HTERT RPE-1 (cell line): ENCODE results near the gene BARHL1.

Experiments
- in situ Hi-C: fragments of 300-500 bp; cut with MboI; formaldehyde crosslinking; loops from 4 replicates; pipeline ENCODE4 v1.14.3; 2020; ENCODE audit warnings: low sequenced_read_pairs

BARHL1 gene

DNA sequence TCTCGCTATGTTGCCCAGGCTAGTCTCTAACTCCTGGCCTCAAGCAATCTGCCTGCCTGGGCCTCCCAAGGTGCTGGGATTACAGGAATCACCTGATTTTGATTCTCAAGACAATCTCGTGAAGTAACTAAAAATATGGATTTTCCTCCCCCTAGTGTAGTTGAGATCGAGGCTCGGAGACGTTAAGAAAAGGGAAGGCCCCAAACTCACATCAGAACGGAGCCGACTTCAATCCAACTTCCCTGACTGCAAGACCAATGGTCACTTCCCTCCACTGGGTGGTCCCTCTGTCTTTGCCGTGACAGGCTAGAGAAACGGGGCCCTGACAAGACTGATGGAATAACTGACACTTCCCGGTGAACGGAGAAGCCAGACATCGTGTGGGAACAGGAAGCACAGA is 28.3 kb downstream of the BARHL1 start:
- in situ Hi-C loops, result no loop called here

DNA sequence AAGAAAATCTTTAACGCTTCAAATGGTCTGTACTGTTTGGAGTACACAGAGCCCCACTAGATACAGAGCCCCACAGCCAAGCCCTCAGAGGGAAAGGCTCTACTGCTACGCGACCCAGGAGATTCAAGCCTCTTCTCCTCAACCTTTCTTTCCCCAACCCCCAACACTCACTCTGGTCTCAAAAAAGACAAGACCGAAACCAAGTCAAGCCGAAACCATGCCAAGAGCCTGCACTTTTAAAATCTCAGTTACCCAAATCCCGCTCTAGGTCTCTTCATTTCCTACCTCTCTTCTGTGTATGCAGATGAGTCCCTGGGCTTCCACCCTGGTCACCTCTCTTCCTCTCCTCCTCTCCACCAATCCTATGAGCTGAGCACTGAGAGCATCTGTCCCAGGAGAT is 31.9 kb downstream of the BARHL1 start:
- in situ Hi-C loops, result no loop called here

DNA sequence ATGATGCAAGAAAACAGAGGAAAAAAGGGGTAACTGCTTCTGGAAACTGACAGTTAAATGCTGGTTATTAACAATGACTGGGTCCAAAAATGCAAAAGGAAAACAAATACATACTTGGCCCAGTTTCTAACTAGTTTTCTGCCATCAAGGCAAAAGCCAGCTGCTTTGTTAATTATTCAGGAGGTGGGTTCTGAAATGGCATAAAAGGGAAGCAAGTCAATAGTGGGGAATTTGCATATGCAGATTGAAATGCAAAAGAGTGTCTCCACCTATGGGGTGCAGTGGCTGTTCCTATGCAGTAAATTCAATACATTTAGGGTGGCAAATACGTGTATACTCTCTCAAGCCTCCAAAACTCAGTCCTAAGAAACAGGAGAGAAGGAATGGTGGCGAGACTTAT is 33.4 kb downstream of the BARHL1 start:
- in situ Hi-C loops, result no loop called here

DNA sequence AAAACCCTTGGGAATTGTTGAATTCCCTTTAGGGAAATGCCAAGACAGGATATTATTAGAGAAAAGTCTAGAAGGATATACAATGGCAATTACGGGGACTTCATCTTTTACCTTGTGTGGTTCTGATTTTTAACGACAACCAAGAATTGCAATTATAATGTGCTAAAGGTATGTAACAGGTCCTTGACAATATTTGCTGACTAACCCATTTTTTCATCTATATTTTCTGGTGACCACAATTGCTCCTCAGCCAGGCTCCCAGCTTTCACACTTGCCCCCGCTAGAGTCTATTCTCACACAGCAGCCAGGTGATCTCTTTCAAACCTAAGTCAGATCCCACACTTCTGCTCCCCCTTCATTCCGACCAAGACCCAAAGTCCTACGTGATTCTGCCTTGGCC is 34.3 kb downstream of the BARHL1 start:
- in situ Hi-C loops, result no loop called here

DNA sequence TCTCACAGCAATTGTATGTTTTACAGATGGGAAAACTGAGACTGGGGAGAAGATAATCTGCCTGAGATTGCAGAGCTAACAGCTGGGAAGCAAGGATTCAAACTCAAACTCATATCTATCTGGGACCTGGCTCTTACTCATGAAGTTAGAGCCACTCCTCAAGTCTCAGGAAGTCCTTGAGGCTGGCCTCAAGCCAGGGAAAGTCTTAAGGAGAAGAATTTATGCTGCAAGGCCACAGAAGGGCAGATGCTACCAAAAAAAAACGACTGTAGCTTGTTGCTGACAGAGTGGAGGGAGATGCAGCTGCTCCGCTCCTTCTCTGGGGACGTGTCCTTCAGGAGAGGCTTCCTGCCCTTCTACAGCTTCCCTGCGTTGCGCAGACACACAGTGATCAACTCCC is 39.8 kb downstream of the BARHL1 start:
- in situ Hi-C loops, result no loop called here

DNA sequence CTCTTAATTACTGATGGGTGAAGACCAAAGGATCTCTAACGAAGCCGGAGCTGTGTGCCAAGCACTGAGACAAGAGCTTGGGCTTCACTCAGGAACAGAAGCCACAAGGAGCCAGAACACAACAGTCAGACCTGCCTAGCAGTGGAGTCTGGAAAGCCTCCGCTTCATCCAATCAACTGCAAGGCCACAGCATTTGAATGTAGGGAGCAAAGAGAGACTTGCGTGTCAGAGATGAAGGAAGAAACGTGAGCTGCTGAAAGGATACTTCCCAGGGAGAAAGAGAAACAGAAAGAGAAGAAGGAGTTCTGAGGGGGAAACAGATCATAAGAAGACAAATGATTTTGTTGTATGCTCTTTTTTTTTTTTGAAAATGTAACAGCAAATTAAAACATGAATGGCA is 43.9 kb downstream of the BARHL1 start:
- in situ Hi-C loops, result no loop called here

DNA sequence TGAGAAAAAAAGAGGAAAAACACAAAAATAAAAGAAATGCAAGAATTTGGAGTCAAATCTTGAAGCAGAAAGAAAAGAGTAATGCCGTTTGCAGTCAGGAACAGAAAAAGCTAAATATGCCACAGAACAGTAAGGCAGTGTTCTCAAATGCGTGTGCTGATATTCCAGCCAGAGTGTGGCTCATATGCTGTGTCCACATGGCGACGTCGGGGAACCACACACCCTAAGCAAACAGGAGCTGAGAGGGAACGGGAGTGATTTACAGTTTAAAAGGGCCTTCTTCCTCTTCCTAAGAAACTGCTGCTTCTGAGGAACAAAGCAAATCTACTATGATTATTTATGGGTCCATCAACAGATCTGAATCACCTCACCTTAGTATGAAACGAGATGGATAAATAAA is 44.7 kb downstream of the BARHL1 start:
- in situ Hi-C loops, result no loop called here

DNA sequence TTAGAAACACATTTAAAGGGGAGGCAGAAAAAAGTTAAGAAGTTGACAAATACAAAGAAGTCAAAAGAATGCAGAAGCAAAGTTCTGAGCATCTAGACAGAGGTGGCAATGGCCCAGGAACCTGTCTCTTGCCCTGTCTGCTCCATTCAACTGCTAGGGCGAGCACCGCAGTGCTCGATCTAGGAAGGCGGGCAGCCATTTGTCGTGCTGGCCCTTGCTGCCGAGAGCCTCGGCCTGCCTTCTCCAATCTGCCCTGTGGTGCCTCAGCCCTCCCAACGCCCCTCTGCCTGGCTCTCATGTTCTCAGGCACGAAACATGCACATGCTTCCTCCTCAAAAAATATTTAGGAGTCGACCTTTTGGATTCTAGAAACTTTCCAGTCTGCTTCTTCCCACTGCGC is 45.2 kb downstream of the BARHL1 start:
- in situ Hi-C loops, result no loop called here

DNA sequence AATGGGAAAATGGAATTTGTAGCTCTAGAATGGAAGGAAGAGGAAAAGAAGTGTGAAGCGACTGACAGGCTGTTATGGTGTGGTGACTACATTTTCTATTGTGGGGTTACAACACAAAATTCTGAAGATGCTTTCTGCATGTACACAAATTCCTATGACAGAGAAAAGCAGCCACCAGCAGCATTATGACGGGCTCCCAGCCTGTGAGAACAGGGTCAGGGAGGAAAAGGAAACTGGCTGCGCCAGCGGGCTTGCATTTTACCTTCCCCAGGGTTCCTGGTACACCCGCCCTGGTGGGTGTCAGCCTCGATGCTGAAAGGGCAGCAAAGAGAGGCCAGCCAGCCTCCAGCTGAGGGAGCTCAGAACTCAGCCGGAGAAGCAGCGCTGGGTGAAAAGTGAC is 46.3 kb downstream of the BARHL1 start:
- in situ Hi-C loops, result no loop called here

DNA sequence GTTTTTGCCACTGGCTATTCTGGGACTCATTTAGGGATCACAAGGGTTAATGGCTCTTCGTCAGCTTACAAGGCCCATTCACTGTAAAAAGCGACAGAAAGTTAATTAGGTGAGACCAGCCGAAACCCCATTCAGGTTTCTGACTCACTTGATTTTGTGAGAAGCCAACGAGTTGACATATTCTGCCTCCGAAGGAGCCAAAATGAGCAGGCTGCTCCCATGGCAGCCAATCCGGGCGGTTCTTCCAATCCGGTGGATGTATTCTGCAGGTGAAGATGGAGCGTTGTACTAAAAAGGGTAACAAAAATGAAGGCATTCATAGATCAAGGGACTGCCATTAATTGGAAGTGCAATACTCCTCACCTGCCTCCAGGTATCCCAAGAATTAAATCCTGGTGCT is 47.7 kb downstream of the BARHL1 start:
- in situ Hi-C loops, result no loop called here

DNA sequence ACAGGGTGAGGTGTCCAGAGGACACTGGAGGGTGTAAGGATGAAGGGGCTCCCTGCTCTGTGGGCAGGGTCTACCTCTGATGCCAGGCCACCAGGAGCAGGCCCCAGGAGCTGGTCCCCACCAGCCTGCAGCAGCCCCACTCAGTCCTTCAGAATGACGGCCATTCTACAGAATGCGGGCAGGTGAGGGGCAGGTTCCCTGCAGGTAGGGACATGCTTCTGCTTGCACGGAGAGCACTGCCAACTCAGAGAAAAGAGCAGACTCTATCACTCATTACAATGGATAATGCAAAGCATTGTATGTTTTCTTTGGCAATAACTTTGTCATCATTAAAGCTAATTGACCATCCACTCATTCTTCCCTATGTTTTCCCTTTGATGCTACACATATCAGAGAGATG is 48.4 kb downstream of the BARHL1 start:
- in situ Hi-C loops, result no loop called here

DNA sequence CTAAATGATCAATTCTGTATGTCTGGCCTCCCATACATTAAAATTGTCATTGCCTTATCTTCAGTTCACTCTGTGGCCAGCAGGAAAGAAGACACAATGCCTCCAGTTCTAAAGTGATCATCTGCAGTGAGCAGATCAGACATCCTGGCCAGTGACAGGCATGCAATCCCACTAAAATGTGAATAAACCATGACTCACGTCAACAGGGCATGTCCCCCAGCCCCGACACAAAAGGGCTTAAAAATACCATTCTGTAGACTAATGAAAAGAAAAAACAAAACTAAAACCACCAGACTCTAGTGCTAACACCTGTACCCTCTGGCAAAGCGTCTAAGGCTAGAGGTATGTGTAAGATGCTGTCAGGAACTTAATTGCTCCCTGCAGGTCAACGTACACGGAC is 48.9 kb downstream of the BARHL1 start:
- in situ Hi-C loops, result no loop called here

DNA sequence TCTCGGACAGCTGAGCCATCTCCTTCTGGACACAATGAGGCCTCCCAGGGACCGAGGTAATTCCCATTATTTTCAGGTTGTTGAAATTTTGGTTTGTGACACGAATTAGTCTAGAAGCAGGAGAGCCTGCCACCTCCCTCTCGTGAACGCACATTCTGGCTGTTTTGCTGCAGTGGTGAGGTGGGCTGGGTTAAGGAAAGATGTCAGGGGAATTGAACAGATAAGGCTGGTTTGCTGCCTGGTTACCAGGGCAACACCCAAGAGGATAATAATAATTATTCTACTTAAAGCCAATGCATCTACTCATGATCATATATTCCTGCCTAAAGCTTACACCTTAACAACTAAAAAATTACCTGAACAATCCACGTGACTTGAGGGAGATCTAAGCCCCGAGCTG is 49.3 kb downstream of the BARHL1 start:
- in situ Hi-C loops, result no loop called here

DNA sequence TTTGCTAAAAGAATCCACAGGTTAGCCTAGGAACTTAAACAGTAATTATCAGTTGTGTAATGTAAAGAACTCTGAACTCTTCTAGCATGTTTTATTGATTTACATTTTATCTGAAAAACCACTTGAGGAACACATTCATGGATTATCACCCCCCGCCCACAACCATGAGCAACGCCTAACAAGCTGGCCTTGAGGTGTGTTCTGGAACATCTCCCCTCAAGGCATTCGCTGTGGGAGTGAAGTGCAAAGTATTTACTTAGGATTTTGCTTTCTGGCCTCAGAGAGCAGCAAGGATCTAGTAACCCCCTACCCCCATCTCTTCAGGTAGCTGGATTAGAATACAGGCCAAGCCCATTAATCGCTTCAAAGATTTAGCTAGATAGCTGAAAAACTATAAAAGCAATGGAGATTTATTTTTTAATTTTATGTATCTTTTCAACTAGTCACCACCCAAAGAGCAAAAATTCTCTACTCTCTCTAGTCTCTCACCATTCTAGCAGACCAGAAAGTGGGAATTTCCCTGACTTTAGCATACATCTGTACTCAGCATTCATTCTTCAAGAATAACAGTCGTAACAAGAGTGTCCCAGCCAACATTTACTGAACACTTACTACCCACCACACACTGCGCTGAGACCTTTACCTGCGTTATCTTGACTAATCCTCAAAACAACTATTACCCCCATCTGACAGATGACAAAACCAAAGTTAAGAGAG is 50.2 kb downstream of the BARHL1 start:
- in situ Hi-C loops, result no loop called here

DNA sequence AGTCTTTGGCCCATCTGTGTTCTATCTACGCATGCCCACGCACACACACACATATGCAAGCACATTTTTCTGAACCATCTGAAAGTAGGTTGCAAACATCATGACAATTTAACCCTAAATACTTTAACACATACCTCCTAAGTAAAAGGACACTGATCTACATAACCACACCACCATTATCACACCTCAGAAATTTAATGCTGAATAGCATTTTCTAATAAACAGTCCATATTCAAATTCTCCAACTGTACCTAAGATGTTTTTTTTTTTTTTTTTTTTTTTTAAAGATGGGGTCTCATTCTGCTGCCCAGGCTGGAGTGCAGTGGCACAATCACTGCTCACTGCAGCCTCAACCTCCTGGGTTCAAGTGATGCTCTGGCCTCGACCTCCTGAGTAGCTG is 51.9 kb downstream of the BARHL1 start:
- in situ Hi-C loops, result no loop called here

DNA sequence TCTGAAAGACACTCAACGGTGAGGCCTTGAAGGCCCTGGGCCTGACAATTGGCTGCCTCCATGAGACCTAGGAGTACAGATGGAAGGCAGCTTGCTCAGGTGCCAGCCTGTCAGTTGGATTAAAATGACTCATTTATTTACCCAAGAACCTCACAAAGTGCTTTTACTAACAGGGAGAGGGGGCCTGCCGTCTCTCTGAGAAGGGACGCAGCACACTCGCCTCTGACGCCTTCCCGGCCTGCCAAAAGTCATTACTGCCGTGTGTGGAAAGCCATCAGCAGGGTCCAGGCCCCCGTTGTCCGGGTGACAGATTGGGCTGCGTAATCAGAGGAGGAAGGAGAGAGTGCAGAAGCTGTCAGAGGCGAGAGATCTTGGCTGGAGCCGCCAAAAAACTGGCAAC is 54.9 kb downstream of the BARHL1 start:
- in situ Hi-C loops, result no loop called here

DNA sequence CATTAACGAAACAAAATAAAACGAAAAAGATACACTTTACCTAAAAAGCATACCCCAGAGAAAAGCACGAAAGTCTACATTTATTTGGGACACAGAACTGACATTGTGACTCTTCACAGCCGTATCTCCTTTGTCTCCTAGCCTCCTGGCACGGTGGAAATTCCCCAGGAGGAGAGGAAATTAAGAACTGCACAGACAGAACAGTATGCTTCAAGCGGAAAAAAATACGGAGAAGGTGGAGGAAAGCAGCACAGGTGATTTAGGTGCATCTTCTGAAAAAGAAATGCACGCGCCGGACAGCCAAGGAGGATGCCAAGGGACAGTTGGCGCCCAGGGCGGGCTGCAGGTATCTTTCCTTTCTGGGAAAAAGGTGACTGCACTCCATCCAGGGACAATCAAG is 55.4 kb downstream of the BARHL1 start:
- in situ Hi-C loops, result no loop called here

DNA sequence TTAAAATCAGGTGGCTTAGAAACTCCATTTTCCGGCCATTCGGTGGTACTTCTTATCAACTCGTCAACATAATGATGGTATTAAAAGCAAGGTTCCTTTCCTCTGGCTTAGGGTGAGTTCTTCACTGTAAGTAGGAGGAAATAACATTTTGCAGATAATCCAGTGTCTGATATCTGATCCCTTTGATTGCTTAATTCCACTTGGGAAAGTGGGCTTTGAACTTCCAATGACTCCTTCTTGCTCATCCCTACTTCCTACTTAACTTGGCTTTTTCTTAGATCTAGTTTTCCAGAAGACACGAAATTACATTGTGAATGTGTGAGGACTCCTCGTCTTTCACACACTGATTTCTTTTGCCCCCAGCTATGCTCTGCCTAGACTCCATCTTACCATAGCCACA is 55.8 kb downstream of the BARHL1 start:
- in situ Hi-C loops, result no loop called here

DNA sequence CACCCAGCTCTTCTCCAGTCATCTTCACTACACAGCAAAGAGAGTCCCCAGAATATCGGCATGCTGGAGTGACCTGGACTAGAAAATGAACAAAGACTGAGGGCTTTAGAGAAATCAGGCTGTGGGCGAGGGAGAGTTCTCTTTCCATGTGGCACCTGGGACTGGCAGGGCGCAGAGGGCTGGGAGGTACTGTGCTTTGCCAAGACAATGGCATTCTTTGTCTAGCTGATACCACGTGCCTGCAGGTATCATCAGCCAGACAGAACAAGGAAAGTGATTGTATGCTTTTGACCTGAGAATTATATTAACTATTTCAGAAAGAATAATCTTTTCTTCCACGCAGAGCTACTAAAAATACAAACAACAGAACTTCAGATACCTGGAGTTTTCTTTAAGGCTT is 56.9 kb downstream of the BARHL1 start:
- in situ Hi-C loops, result no loop called here
